Right atrium auricular region (tissue), 2 donors: ENCODE measurements around the gene SLC6A4. TPM values are rescaled to one million over a fixed set of nuclear protein-coding genes. Genes with fewer than 3 reads are reported as not detected.

Experiments used
- DNase-seq: peaks from one replicate; pipeline ENCODE4 v3.0.0-alpha.2; 2019; ENCODE audit warnings: low spot score
- H3K27ac ChIP-seq, 2 donors: fragments of 200-600 bp; sonication (generic); 1 replicate in 1 of 2; 2 replicates in 1 of 2; pipeline ENCODE4 v1.5.1; 2016 to 2019
- H3K27me3 ChIP-seq, 2 donors: fragments of 200-600 bp; sonication (generic); one replicate each; pipeline versions ENCODE4 v1.5.1 to v1.6.0; 2017 to 2019
- H3K36me3 ChIP-seq: fragments of 200-600 bp; sonication (generic); one replicate; pipeline ENCODE4 v1.5.1; 2016
- H3K4me1 ChIP-seq, 2 donors: fragments of 200-600 bp; sonication (generic); one replicate each; pipeline versions ENCODE4 v1.5.1 to v1.6.0; 2017 to 2019
- H3K4me3 ChIP-seq, 2 donors: fragments of 200-600 bp; sonication (generic); 1 replicate in 1 of 2; 2 replicates in 1 of 2; pipeline ENCODE4 v1.5.1; 2017 to 2019; ENCODE audit warnings: mild to moderate bottlenecking in 1 of 2, moderate library complexity in 1 of 2
- H3K9me3 ChIP-seq, 2 donors: fragments of 200-600 bp; sonication (generic); one replicate each; pipeline ENCODE4 v1.5.1; 2019
- CTCF ChIP-seq, 2 donors: fragments of 200-600 bp; sonication (generic); IDR thresholded peaks; one replicate each; pipeline ENCODE4 v1.5.1; 2019; ENCODE audit warnings: antibody characterized with exemption in 2 of 2
- total RNA-seq, 2 donors: library from RNA; depleted of rRNA; stranded (reverse); fragments of >200 nt; gene quantifications; one replicate each; pipeline ENCODE4 v1.1.0, GENCODE V29; 2016

Gene SLC6A4
- total RNA-seq, 2 donors from 2014 or later: 2.0 to 7.0 TPM

GRCh38 chr17:30218799-30219198, 16.7 kb downstream of the SLC6A4 start:
- Histone ChIP-seq H3K27ac (no peak overlapping the region), H3K36me3 (no peaks in the 10 kb centered on the region), H3K9me3 (no peaks in the 10 kb centered on the region), H3K4me3 (no peak overlapping the region), H3K27me3 (no peaks in the 10 kb centered on the region), H3K4me1 (no peaks in the 10 kb centered on the region)
- no peak for TF ChIP-seq CTCF (IDR thresholded peaks at IDR 0.05)
- DNase-seq: no peak

GRCh38 chr17:30217746-30218245, 17.7 kb downstream of the SLC6A4 start:
- Histone ChIP-seq H3K27ac (no peak overlapping the region), H3K9me3 (no peaks in the 10 kb centered on the region), H3K27me3 (no peaks in the 10 kb centered on the region), H3K4me1 (no peaks in the 10 kb centered on the region), H3K4me3 (no peak overlapping the region), H3K36me3 (no peaks in the 10 kb centered on the region)
- TF ChIP-seq CTCF (IDR thresholded peaks at IDR 0.05): no peak
- DNase-seq: no peak

- no peaks in the 10 kb centered on the region for H3K4me1 ChIP-seq
- DNase-seq: no peak
- H3K27ac ChIP-seq: no peak overlapping the region
- no peak overlapping the region for H3K4me3 ChIP-seq
- H3K27me3 ChIP-seq: no peaks in the 10 kb centered on the region
- no peaks in the 10 kb centered on the region for H3K9me3 ChIP-seq
- H3K36me3 ChIP-seq: no peaks in the 10 kb centered on the region
- TF ChIP-seq CTCF (IDR thresholded peaks at IDR 0.05): no peak
Measured at GRCh38 chr17:30217054-30217453, 18.4 kb downstream of the SLC6A4 start.

- Histone ChIP-seq H3K36me3 (no peaks in the 10 kb centered on the region), H3K4me1 (no peaks in the 10 kb centered on the region), H3K9me3 (no peaks in the 10 kb centered on the region), H3K27ac (no peak overlapping the region), H3K4me3 (no peak overlapping the region), H3K27me3 (no peaks in the 10 kb centered on the region)
- DNase-seq: no peak
- TF ChIP-seq CTCF (IDR thresholded peaks at IDR 0.05): no peak
Measured at GRCh38 chr17:30212750-30213149, 22.7 kb downstream of the SLC6A4 start.

GRCh38 chr17:30211371-30211770, 24.1 kb downstream of the SLC6A4 start:
- no peaks in the 10 kb centered on the region for H3K9me3 ChIP-seq
- no peaks in the 10 kb centered on the region for H3K27me3 ChIP-seq
- no peak for DNase-seq
- H3K27ac ChIP-seq: no peak overlapping the region
- no peak overlapping the region for H3K4me3 ChIP-seq
- no peak for TF ChIP-seq CTCF (IDR thresholded peaks at IDR 0.05)
- H3K4me1 ChIP-seq: no peaks in the 10 kb centered on the region
- H3K36me3 ChIP-seq: no peaks in the 10 kb centered on the region

- DNase-seq: no peak
- H3K27ac ChIP-seq: no peak overlapping the region
- no peaks in the 10 kb centered on the region for H3K4me1 ChIP-seq
- H3K36me3 ChIP-seq: no peaks in the 10 kb centered on the region
- H3K9me3 ChIP-seq: no peaks in the 10 kb centered on the region
- no peak for TF ChIP-seq CTCF (IDR thresholded peaks at IDR 0.05)
- H3K4me3 ChIP-seq: no peak overlapping the region
- H3K27me3 ChIP-seq: no peaks in the 10 kb centered on the region
Measured at GRCh38 chr17:30210901-30211300, 24.6 kb downstream of the SLC6A4 start.
